HepG2 (cell line): ENCODE results near the gene PSEN2. TPM values are rescaled to one million over a fixed set of nuclear protein-coding genes. Genes with fewer than 3 reads are reported as not detected.

Source experiments
- AGO1 ChIP-seq: fragments of 200-400 bp; formaldehyde crosslinking; IDR thresholded peaks from 2 replicates; pipeline ENCODE4 v1.6.1; 2017; ENCODE audit warnings: mild to moderate bottlenecking, low read depth, low read length, moderate library complexity; ENCODE audit not compliant: poor library complexity, severe bottlenecking
- CREBL2 ChIP-seq: sonication (generic); formaldehyde crosslinking; IDR thresholded peaks from 2 replicates; pipeline ENCODE4 v1.8.1; 2023; ENCODE audit warnings: missing genetic modification reagents, mild to moderate bottlenecking, borderline replicate concordance
- FOXC1 ChIP-seq: sonication (generic); formaldehyde crosslinking; IDR thresholded peaks from 2 replicates; pipeline ENCODE4 v1.8.0; 2022; ENCODE audit warnings: mild to moderate bottlenecking, missing genetic modification reagents, borderline replicate concordance
- HHEX ChIP-seq: IDR thresholded peaks from 2 replicates; pipeline ENCODE4 v1.6.1; 2016; ENCODE audit warnings: control low read depth
- HNRNPK ChIP-seq: fragments of 200-400 bp; formaldehyde crosslinking; IDR thresholded peaks from 2 replicates; pipeline ENCODE4 v1.6.1; 2018; ENCODE audit warnings: low read length, low read depth, moderate library complexity, mild to moderate bottlenecking; ENCODE audit not compliant: poor library complexity, severe bottlenecking
- HNRNPL ChIP-seq: fragments of 200-400 bp; formaldehyde crosslinking; IDR thresholded peaks from 2 replicates; pipeline ENCODE4 v1.6.1; 2017; ENCODE audit warnings: mild to moderate bottlenecking, low read depth, low read length
- MBNL3 ChIP-seq: fragments of 250-450 bp; sonication (Bioruptor Pico); conservative IDR thresholded peaks from 2 replicates; pipeline ENCODE4 v1.8.0; 2022; ENCODE audit warnings: mild to moderate bottlenecking, inconsistent platforms
- MEIS2 ChIP-seq: sonication (generic); formaldehyde crosslinking; IDR thresholded peaks from 2 replicates; pipeline ENCODE4 v1.9.0; 2021; ENCODE audit warnings: mild to moderate bottlenecking, missing genetic modification reagents
- NCOA2 ChIP-seq: sonication (generic); formaldehyde crosslinking; IDR thresholded peaks from 2 replicates; pipeline ENCODE4 v1.8.0; 2022; ENCODE audit warnings: inconsistent platforms
- SP5 ChIP-seq: IDR thresholded peaks from 2 replicates; pipeline ENCODE4 v1.6.1; 2016; ENCODE audit warnings: low read depth, borderline replicate concordance
- TARDBP ChIP-seq: sonication (generic); formaldehyde crosslinking; IDR thresholded peaks from 2 replicates; pipeline ENCODE4 v1.8.0; 2022; ENCODE audit warnings: mild to moderate bottlenecking, missing genetic modification reagents
- THAP9 ChIP-seq: sonication (generic); formaldehyde crosslinking; IDR thresholded peaks from 2 replicates; pipeline ENCODE4; 2020; ENCODE audit warnings: missing genetic modification reagents, mild to moderate bottlenecking, borderline replicate concordance
- YEATS2 ChIP-seq: sonication (generic); formaldehyde crosslinking; IDR thresholded peaks from 2 replicates; pipeline ENCODE4 v1.4.0; 2020; ENCODE audit warnings: missing genetic modification reagents, borderline replicate concordance
- ZNF124 ChIP-seq: sonication (generic); formaldehyde crosslinking; IDR thresholded peaks from 2 replicates; pipeline ENCODE4 v1.4.0; 2020; ENCODE audit warnings: missing genetic modification reagents
- ZNF235 ChIP-seq: sonication (generic); formaldehyde crosslinking; IDR thresholded peaks from 2 replicates; pipeline ENCODE4 v1.8.1; 2023; ENCODE audit warnings: mild to moderate bottlenecking, missing genetic modification reagents, borderline replicate concordance
- ZNF264 ChIP-seq: sonication (generic); formaldehyde crosslinking; IDR thresholded peaks from 2 replicates; pipeline ENCODE4 v1.4.0; 2020; ENCODE audit warnings: missing genetic modification reagents
- ZNF317 ChIP-seq: sonication (generic); formaldehyde crosslinking; IDR thresholded peaks from 2 replicates; pipeline ENCODE4 v1.5.0; 2020; ENCODE audit warnings: mild to moderate bottlenecking, missing genetic modification reagents
- ZNF431 ChIP-seq: sonication (generic); formaldehyde crosslinking; IDR thresholded peaks from 2 replicates; pipeline ENCODE4 v1.9.0; 2022; ENCODE audit warnings: missing genetic modification reagents, low read depth, mild to moderate bottlenecking, borderline replicate concordance
- ZNF562 ChIP-seq: sonication (generic); formaldehyde crosslinking; IDR thresholded peaks from 2 replicates; pipeline ENCODE4 v1.8.0; 2022; ENCODE audit warnings: missing genetic modification reagents, borderline replicate concordance
- ZNF83 ChIP-seq: sonication (generic); formaldehyde crosslinking; IDR thresholded peaks from 2 replicates; pipeline ENCODE4 v1.4.0; 2020; ENCODE audit warnings: missing genetic modification reagents, mild to moderate bottlenecking, borderline replicate concordance
- ZNF879 ChIP-seq: sonication (generic); formaldehyde crosslinking; IDR thresholded peaks from 2 replicates; pipeline ENCODE4 v1.8.1; 2023; ENCODE audit warnings: missing genetic modification reagents
- polyA plus RNA-seq, 8 experiments: library from polyadenylated mRNA; depleted of rRNA in 3 of 8; stranded (reverse) in 7 of 8; unstranded in 1 of 8; fragments of >200 nt; fragmentation: Illumina TruSeq in 4 of 8; extraction: Trizol in 4 of 8; gene quantifications; 2 replicates each; pipeline versions ENCODE4 v1.2.1 to v1.2.3, GENCODE V29; 2011 to 2016; ENCODE audit warnings: low read depth in 4 of 8, missing spikeins in 1 of 8, mixed read lengths in 1 of 8; ENCODE audit not compliant: insufficient read depth in 1 of 8
- total RNA-seq, 5 experiments: library from RNA; depleted of rRNA; stranded (reverse); fragments of >200 nt; fragmentation: Illumina TruSeq; extraction: Trizol; gene quantifications; 2 replicates each; pipeline ENCODE4 v1.2.3, GENCODE V29; 2016; ENCODE audit warnings: low read depth in 1 of 5
- TF ChIP-seq, protein P1 (sequence below): sonication (generic); formaldehyde crosslinking; IDR thresholded peaks from 2 replicates; pipeline ENCODE4 v1.5.0; 2020; ENCODE audit warnings: mild to moderate bottlenecking, missing genetic modification reagents
- TF ChIP-seq, protein P2 (sequence below): sonication (generic); formaldehyde crosslinking; IDR thresholded peaks from 2 replicates; pipeline ENCODE4 v1.4.0; 2020; ENCODE audit warnings: missing genetic modification reagents
- TF ChIP-seq, protein P3 (sequence below): sonication (generic); formaldehyde crosslinking; IDR thresholded peaks from 2 replicates; pipeline ENCODE4 v1.4.0; 2020; ENCODE audit warnings: mild to moderate bottlenecking, missing genetic modification reagents

PSEN2 gene
- total and polyA plus RNA-seq, 2 of the 13 experiments (the other 11 are each of a cell fraction or from before 2014, with no cell fraction given) = 5.9 to 13.1 TPM

GRCh38 chr1:226920446-226920894 is 50.1 kb downstream of the PSEN2 start (continued):
- TF ChIP-seq AGO1 (no peak), THAP9 (CRISPR knock-in tag) (no peak), HNRNPL (no peak), NCOA2 (peak; percentile 71), ZNF562 (CRISPR knock-in tag) (no peak), FOXC1 (CRISPR knock-in tag) (no peak; the same call in 1 of the 2 replicates), ZNF235 (no peak), HHEX (CRISPR knock-in tag) (no peak), ZNF317 (CRISPR knock-in tag) (no peak), ZNF83 (CRISPR knock-in tag) (no peak), ZNF431 (CRISPR knock-in tag) (no peak), MEIS2 (CRISPR knock-in tag) (peak; percentile 60), ZNF264 (CRISPR knock-in tag) (no peak; the same call in 1 of the 2 replicates), ZNF124 (CRISPR knock-in tag) (peak; percentile 42; the same call in 1 of the 2 replicates), YEATS2 (CRISPR knock-in tag) (peak; percentile 51; the same call in 1 of the 2 replicates), HNRNPK (no peak), SP5 (no peak), ZNF879 (CRISPR knock-in tag) (no peak), CREBL2 (no peak), MBNL3 (no peak), TARDBP (peak; percentile 80)
- TF ChIP-seq, protein P1, sequence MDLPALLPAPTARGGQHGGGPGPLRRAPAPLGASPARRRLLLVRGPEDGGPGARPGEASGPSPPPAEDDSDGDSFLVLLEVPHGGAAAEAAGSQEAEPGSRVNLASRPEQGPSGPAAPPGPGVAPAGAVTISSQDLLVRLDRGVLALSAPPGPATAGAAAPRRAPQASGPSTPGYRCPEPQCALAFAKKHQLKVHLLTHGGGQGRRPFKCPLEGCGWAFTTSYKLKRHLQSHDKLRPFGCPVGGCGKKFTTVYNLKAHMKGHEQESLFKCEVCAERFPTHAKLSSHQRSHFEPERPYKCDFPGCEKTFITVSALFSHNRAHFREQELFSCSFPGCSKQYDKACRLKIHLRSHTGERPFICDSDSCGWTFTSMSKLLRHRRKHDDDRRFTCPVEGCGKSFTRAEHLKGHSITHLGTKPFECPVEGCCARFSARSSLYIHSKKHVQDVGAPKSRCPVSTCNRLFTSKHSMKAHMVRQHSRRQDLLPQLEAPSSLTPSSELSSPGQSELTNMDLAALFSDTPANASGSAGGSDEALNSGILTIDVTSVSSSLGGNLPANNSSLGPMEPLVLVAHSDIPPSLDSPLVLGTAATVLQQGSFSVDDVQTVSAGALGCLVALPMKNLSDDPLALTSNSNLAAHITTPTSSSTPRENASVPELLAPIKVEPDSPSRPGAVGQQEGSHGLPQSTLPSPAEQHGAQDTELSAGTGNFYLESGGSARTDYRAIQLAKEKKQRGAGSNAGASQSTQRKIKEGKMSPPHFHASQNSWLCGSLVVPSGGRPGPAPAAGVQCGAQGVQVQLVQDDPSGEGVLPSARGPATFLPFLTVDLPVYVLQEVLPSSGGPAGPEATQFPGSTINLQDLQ (CRISPR knock-in tag) = no peak
- TF ChIP-seq, protein P2, sequence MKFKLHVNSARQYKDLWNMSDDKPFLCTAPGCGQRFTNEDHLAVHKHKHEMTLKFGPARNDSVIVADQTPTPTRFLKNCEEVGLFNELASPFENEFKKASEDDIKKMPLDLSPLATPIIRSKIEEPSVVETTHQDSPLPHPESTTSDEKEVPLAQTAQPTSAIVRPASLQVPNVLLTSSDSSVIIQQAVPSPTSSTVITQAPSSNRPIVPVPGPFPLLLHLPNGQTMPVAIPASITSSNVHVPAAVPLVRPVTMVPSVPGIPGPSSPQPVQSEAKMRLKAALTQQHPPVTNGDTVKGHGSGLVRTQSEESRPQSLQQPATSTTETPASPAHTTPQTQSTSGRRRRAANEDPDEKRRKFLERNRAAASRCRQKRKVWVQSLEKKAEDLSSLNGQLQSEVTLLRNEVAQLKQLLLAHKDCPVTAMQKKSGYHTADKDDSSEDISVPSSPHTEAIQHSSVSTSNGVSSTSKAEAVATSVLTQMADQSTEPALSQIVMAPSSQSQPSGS (CRISPR knock-in tag) = peak; percentile 63; the same call in 1 of the 2 replicates
- TF ChIP-seq, protein P3, sequence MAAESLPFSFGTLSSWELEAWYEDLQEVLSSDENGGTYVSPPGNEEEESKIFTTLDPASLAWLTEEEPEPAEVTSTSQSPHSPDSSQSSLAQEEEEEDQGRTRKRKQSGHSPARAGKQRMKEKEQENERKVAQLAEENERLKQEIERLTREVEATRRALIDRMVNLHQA (CRISPR knock-in tag) = no peak
